OCI-LY3 (cell line): Measurements from ENCODE around the gene GOLT1B.

ENCODE experiments used
- CTCF ChIP-seq: fragments of 200-600, 300-600 bp; sonication (generic); IDR thresholded peaks from 2 replicates; pipeline ENCODE4 v1.5.1; 2014; ENCODE audit warnings: antibody characterized with exemption, low read length, low read depth
- EZH2phosphoT487 ChIP-seq: fragments of 200-600 bp; shearing (Covaris generic); IDR thresholded peaks from 2 replicates; pipeline ENCODE4 v1.6.1; 2018; ENCODE audit warnings: antibody characterized with exemption, mixed run types, low read depth

- no peak for TF ChIP-seq CTCF
- no peak for TF ChIP-seq EZH2phosphoT487
These were observed 45.8 kb downstream of the GOLT1B start for GRCh38 chr12:21547437-21547836.
